H9 (cell line): ENCODE measurements around the gene ZNF521. TPM values are rescaled to one million over a fixed set of nuclear protein-coding genes. Genes with fewer than 3 reads are reported as not detected.

Experiments
- DNase-seq: peaks from one replicate; pipeline ENCODE4 v3.0.0-alpha.2; 2017
- H2AFZ ChIP-seq: one replicate; pipeline ENCODE4 v1.6.1; 2013; ENCODE audit warnings: mild to moderate bottlenecking, low read length, control low read depth, moderate library complexity
- H2AK5ac ChIP-seq: 2 replicates; pipeline ENCODE4 v1.6.1; 2013; ENCODE audit warnings: low read length, control low read depth, mixed read lengths; ENCODE audit not compliant: insufficient read length
- H2BK120ac ChIP-seq: one replicate; pipeline ENCODE4 v1.6.1; 2013; ENCODE audit warnings: low read depth, mild to moderate bottlenecking, low read length, control low read depth, inconsistent platforms; ENCODE audit not compliant: poor library complexity, severe bottlenecking
- H2BK12ac ChIP-seq: 2 replicates; pipeline ENCODE4 v1.6.1; 2013; ENCODE audit warnings: low read length, control low read depth, mixed read lengths, low read depth; ENCODE audit not compliant: insufficient read length
- H2BK15ac ChIP-seq: 2 replicates; pipeline ENCODE4 v1.6.1; 2013; ENCODE audit warnings: low read depth, low read length, control low read depth
- H2BK20ac ChIP-seq: one replicate; pipeline ENCODE4 v1.6.1; 2013; ENCODE audit warnings: low read depth, mild to moderate bottlenecking, low read length, control low read depth, inconsistent platforms; ENCODE audit not compliant: poor library complexity, severe bottlenecking
- H2BK5ac ChIP-seq: 2 replicates; pipeline ENCODE4 v1.6.1; 2013; ENCODE audit warnings: low read length, control low read depth, mixed read lengths; ENCODE audit not compliant: insufficient read length
- H3K14ac ChIP-seq: 2 replicates; pipeline ENCODE4 v1.6.1; 2013; ENCODE audit warnings: low read length, control low read depth; ENCODE audit not compliant: insufficient read depth
- H3K18ac ChIP-seq: 2 replicates; pipeline ENCODE4 v1.6.1; 2013; ENCODE audit warnings: low read depth, mild to moderate bottlenecking, mixed read lengths, low read length, control low read depth; ENCODE audit not compliant: insufficient read length
- H3K23ac ChIP-seq: 2 replicates; pipeline ENCODE4 v1.6.1; 2013; ENCODE audit warnings: low read length, control low read depth, mixed read lengths, low read depth; ENCODE audit not compliant: insufficient read length
- H3K23me2 ChIP-seq: 2 replicates; pipeline ENCODE4 v1.6.1; 2013; ENCODE audit warnings: low read depth, mild to moderate bottlenecking, mixed read lengths, low read length, control low read depth; ENCODE audit not compliant: insufficient read length, poor library complexity, severe bottlenecking
- H3K27ac ChIP-seq: 2 replicates; pipeline ENCODE4 v1.5.1; 2013; ENCODE audit warnings: low read length, control low read depth, mixed read lengths, low read depth; ENCODE audit not compliant: insufficient read length
- H3K27me3 ChIP-seq: 2 replicates; pipeline ENCODE4 v1.6.1; 2013; ENCODE audit warnings: low read length, control low read depth, inconsistent platforms; ENCODE audit not compliant: insufficient read depth
- H3K4ac ChIP-seq: 2 replicates; pipeline ENCODE4 v1.6.1; 2013; ENCODE audit warnings: low read depth, mild to moderate bottlenecking, control low read depth, inconsistent platforms, low read length, moderate library complexity
- H3K4me1 ChIP-seq: 2 replicates; pipeline ENCODE4 v1.6.1; 2013; ENCODE audit warnings: low read length, control low read depth, inconsistent platforms; ENCODE audit not compliant: insufficient read depth
- H3K4me2 ChIP-seq: 2 replicates; pipeline ENCODE4 v1.6.1; 2013; ENCODE audit warnings: low read length, control low read depth, mixed read lengths; ENCODE audit not compliant: insufficient read length, insufficient read depth
- H3K56ac ChIP-seq: 2 replicates; pipeline ENCODE4 v1.6.1; 2013; ENCODE audit warnings: low read depth, mild to moderate bottlenecking, mixed read lengths, low read length, control low read depth; ENCODE audit not compliant: insufficient read length
- H3K79me1 ChIP-seq: 2 replicates; pipeline ENCODE4 v1.6.1; 2013; ENCODE audit warnings: low read depth, mild to moderate bottlenecking, moderate library complexity, low read length, control low read depth, inconsistent platforms; ENCODE audit not compliant: insufficient read depth, poor library complexity, severe bottlenecking
- H3K79me2 ChIP-seq: 2 replicates; pipeline ENCODE4 v1.6.1; 2013; ENCODE audit warnings: low read length, control low read depth, inconsistent platforms; ENCODE audit not compliant: insufficient read depth
- H3K9ac ChIP-seq: 2 replicates; pipeline ENCODE4 v1.6.1; 2013; ENCODE audit warnings: low read length, control low read depth, mixed read lengths; ENCODE audit not compliant: insufficient read length; ENCODE audit errors: extremely low read depth
- H3K9me3 ChIP-seq: one replicate; pipeline ENCODE4 v1.6.1; 2013; ENCODE audit warnings: low read depth, low read length, inconsistent platforms; ENCODE audit not compliant: control insufficient read depth
- H3T11ph ChIP-seq: one replicate; pipeline ENCODE4 v1.6.1; 2013; ENCODE audit warnings: mild to moderate bottlenecking, low read length, control low read depth, inconsistent platforms
- H4K20me1 ChIP-seq: one replicate; pipeline ENCODE4 v1.6.1; 2013; ENCODE audit not compliant: control insufficient read depth, insufficient read length, insufficient read depth
- H4K5ac ChIP-seq: 2 replicates; pipeline ENCODE4 v1.6.1; 2013; ENCODE audit warnings: low read depth, mild to moderate bottlenecking, mixed read lengths, low read length, control low read depth; ENCODE audit not compliant: insufficient read length
- H4K8ac ChIP-seq: replicated peaks from 2 replicates; pipeline ENCODE4 v1.6.1; 2013; ENCODE audit warnings: low read length, control low read depth, mixed read lengths, low read depth; ENCODE audit not compliant: insufficient read length
- H4K91ac ChIP-seq: 2 replicates; pipeline ENCODE4 v1.6.1; 2013; ENCODE audit warnings: low read depth, mild to moderate bottlenecking, moderate library complexity, mixed read lengths, low read length, control low read depth; ENCODE audit not compliant: insufficient read length
- H3K27ac Mint-ChIP-seq, 3 experiments: 2 replicates in 2 of 3; 3 replicates in 1 of 3; pipeline ENCODE4 v1.8.0; 2020 to 2021; ENCODE audit warnings: mixed read lengths in 3 of 3, mild to moderate bottlenecking in 1 of 3, moderate library complexity in 1 of 3
- H3K27me3 Mint-ChIP-seq: 2 replicates; pipeline ENCODE4 v1.8.0; 2021; ENCODE audit warnings: low read depth, mild to moderate bottlenecking, moderate library complexity, mixed read lengths
- H3K36me3 Mint-ChIP-seq, 3 experiments: 2 replicates in 2 of 3; 3 replicates in 1 of 3; pipeline ENCODE4 v1.8.0; 2020 to 2021; ENCODE audit warnings: low read depth in 3 of 3, mixed read lengths in 3 of 3; ENCODE audit not compliant: insufficient read depth in 1 of 3
- H3K4me1 Mint-ChIP-seq, 2 experiments: 2 replicates each; pipeline ENCODE4 v1.8.0; 2020; ENCODE audit warnings: mixed read lengths in 2 of 2
- H3K4me3 Mint-ChIP-seq, 2 experiments: 2 replicates in 1 of 2; 3 replicates in 1 of 2; pipeline ENCODE4 v1.8.0; 2020 to 2021; ENCODE audit warnings: mild to moderate bottlenecking in 2 of 2, mixed read lengths in 2 of 2, moderate library complexity in 1 of 2
- H3K9me3 Mint-ChIP-seq, 2 experiments: 2 replicates in 1 of 2; 3 replicates in 1 of 2; pipeline ENCODE4 v1.8.0; 2020; ENCODE audit warnings: mild to moderate bottlenecking in 2 of 2, mixed read lengths in 2 of 2, moderate library complexity in 1 of 2
- WGBS: extraction: QIAGEN DNeasy Blood & Tissue Kit; methylation state at CpG from one replicate; pipeline ENCODE4 v1.1.7; 2013; ENCODE audit warnings: missing lambda C conversion rate, low lambda C conversion rate, mixed read lengths; ENCODE audit not compliant: insufficient read length; ENCODE audit errors: extremely low coverage; 5-methylcytosine and 5-hydroxymethylcytosine counted together
- total RNA-seq: library from RNA; stranded (reverse); gene quantifications from 2 replicates; pipeline ENCODE4 v1.2.1, GENCODE V29; 2021
- TF ChIP-seq, protein P1 (sequence below): fragments of 200-600 bp; sonication (generic); conservative IDR thresholded peaks from 3 replicates; pipeline ENCODE4 v1.8.0; 2021; ENCODE audit warnings: antibody characterized with exemption, mild to moderate bottlenecking

Gene ZNF521
- total RNA-seq, 1 experiment from 2014 or later = 3.3 TPM

DNA sequence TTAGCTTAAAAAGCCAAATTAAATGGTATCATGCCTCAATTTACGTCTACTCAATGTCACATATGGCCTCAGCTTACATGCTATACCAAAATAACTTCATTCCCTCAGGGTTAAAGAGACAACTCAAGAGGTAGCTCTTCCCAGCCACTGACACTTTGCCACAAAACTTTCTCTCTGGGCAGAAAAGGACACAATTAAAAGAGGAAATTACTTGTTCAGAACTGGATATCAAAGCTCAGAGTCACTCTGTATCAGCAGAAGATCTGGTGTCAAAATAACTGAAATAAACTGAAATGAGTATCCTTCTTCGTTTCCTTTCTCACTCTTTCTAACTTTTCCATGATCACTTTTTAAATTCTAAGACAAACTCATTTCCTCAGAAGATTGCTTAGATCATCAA lies 108.7 kb downstream of the ZNF521 start:
- Histone ChIP-seq H3K79me2 (no peaks in the 10 kb centered on the region), H3K23ac (no peak overlapping the region), H4K5ac (no peak overlapping the region), H4K91ac (no peak overlapping the region), H2BK12ac (no peak overlapping the region), H2BK15ac (no peak overlapping the region), H3K27ac (no peak overlapping the region), H3K14ac (no peak overlapping the region), H2AK5ac (no peak overlapping the region), H3K9ac (no peak overlapping the region), H3K56ac (no peak overlapping the region), H2BK20ac (no peak overlapping the region), H3K27me3 (no peaks in the 10 kb centered on the region), H4K8ac (no peak overlapping the region), H4K20me1 (no peaks in the 10 kb centered on the region), H3K23me2 (no peaks in the 10 kb centered on the region), H3K4ac (no peak overlapping the region), H3K4me1 (no peaks in the 10 kb centered on the region), H3K18ac (no peak overlapping the region), H2BK5ac (no peak overlapping the region), H2AFZ (no peak overlapping the region), H3K9me3 (no peaks in the 10 kb centered on the region), H2BK120ac (no peak overlapping the region), H3K4me2 (no peak overlapping the region), H3K79me1 (no peaks in the 10 kb centered on the region), H3T11ph (no peak overlapping the region)
- no peak overlapping the region for H3K4me3 Mint-ChIP-seq
- H3K27ac Mint-ChIP-seq = no peak overlapping the region
- no peaks in the 10 kb centered on the region for H3K9me3 Mint-ChIP-seq
- no CpG with 5 or more reads among the region's 2 CpGs for WGBS
- H3K27me3 Mint-ChIP-seq = no peaks in the 10 kb centered on the region
- H3K4me1 Mint-ChIP-seq = peaks cover 0 to 7% of the 10 kb centered on the region in 2 experiments; a peak in 2 of 4 replicates
- no peaks in the 10 kb centered on the region for H3K36me3 Mint-ChIP-seq
- TF ChIP-seq, protein P1, sequence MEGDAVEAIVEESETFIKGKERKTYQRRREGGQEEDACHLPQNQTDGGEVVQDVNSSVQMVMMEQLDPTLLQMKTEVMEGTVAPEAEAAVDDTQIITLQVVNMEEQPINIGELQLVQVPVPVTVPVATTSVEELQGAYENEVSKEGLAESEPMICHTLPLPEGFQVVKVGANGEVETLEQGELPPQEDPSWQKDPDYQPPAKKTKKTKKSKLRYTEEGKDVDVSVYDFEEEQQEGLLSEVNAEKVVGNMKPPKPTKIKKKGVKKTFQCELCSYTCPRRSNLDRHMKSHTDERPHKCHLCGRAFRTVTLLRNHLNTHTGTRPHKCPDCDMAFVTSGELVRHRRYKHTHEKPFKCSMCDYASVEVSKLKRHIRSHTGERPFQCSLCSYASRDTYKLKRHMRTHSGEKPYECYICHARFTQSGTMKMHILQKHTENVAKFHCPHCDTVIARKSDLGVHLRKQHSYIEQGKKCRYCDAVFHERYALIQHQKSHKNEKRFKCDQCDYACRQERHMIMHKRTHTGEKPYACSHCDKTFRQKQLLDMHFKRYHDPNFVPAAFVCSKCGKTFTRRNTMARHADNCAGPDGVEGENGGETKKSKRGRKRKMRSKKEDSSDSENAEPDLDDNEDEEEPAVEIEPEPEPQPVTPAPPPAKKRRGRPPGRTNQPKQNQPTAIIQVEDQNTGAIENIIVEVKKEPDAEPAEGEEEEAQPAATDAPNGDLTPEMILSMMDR = no peak
- no peak for DNase-seq
